CD4-positive, alpha-beta T cell treated with Interleukin-21 for 1 hour (primary cell): ENCODE results near the gene SV2B.

ENCODE experiments used
- DNase-seq: peaks from one replicate; pipeline ENCODE4 v3.0.0-alpha.2; 2020

SV2B gene

DNA sequence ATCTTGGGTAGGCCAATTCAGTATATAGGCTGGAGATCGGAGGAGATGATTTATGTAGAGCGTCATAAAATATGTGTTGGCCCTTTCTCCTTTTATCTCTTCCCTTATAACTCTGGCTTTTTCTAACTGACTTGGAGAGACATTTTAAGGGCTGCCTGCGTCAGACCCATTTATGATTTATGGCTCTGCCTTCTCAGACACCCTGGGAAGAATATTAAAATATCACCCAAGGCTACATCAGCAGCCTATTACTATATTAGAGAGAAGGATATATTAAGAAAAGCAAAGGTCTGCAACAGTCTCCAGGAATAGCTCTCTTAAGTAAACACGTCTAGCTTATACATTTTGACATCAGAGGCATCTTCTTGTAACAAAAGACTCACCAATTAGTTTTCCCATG, 179.4 kb downstream of the SV2B start:
- no peak for DNase-seq

DNA sequence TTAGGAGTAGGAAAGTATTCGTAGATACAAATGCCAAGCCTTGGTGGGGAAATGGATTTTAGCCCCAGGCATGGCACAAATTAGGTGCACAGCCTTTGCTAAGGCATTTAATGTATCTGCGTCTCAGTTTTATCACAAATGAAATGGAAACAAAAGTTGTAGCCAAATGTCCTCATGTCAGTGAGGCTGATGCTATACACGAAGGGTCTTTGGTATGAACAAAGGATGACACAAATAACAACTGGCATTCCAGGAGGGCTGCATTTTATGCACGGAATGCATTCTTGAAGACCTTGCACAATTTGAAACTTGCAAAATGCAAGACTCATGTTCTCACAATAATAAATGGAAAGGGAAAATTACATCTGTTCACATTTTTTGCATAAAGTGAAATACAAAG, 181.9 kb downstream of the SV2B start:
- no peak for DNase-seq

DNA sequence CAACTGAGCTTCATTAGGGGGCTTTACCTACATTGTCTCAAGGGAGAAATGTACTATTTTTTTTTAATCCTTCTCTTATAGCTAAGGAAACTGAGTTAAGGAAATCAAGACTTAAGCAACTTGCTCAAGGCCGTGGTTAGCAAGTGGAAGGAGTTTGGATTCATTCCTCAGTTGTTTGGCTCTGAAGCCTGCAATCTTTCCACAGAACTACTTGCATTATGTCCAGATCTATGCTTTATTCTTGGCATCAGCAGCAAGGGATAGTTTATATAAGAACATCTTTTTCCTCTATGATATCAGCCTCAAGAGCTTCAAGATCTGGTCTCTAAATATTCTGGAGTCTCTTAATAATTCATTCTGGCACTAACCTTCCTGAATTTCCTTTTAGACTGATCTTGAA, 182.4 kb downstream of the SV2B start:
- no peak for DNase-seq

DNA sequence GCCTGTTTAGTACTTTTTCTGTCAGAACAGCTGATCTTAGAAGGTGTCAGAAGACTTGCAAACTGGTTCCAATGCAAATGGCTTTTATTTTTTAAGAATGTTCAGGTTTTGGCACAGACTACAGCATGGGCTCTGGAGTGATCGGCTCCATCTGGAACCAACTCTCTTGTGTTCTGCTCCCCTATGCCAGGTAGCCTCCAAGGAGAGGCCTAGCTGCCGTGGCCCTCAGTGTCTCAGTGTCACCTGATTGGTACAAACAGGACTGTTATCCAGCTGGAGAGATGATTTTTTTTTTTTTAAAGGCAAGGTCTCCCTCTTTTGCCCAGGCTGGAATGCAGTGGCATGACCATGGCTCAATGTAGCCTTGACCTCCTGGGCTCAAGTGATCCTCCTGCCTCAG, 183.1 kb downstream of the SV2B start:
- no peak for DNase-seq

DNA sequence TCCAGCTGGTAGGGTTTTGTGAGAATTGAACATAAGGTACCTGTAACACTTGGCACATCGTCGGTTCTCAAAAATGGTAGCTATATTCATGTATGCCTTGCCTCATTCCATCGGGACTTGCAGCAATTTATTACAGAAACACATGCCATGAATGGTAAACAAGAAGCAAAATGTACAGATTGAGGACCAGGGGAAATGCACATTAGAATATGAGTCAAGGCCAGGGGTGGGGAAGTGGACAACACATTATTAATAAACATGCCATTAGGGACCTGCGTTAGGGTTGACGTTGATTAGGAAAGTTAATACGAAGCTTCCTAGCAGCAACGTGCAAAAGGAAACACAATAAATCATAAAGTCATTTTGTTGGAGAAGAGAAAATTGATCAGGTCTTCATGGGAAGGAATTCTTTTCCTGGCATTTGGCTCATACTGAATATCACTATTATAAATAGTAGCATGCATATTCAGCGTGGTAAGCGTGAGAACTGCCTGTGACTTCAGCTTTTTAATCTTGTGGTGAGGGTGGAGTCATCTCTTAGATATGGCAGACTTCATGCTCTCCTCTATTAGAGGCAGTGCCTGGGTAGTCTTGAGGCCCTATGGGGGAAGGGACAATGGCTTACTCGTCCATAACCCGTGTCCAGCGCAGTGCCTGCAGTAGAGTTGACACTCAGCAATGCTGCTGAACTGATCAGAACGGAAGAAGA, 184.9 kb downstream of the SV2B start:
- no peak for DNase-seq

DNA sequence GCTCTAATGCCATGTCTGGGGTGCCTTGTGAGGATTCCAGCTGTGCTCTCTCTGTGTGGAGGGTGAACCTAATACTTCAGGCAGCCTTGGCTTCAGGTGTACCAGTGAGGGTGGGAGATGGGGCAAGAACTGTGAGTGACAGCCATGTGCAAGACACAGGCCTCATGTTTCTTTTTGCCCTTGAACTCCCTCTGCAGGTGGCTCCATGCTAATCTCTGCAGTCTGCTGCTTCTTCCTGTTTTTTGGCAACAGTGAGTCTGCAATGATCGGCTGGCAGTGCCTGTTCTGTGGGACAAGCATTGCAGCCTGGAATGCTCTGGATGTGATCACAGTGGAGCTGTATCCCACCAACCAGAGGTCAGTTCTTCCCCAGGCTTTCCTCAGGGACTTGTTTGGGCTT, 189.3 kb downstream of the SV2B start:
- no peak for DNase-seq

DNA sequence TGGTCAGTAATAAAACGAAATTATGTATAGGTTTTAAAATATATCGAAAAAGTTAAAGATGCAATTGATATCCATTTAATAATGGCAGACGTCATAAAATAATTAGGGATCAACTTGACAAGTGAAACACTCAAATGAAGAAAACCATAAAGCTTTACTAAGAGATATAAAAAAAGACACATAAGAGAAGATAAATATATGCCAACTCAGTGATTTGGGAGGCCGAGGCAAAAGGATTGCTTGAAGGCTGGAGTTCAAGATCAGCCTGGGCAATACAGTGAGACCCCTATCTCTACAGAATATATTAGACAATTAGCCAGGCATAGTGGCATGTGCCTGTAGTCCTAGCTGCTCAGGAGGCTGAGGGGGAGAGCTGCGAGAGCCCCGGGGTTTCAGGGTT, 190.5 kb downstream of the SV2B start:
- DNase-seq = no peak

DNA sequence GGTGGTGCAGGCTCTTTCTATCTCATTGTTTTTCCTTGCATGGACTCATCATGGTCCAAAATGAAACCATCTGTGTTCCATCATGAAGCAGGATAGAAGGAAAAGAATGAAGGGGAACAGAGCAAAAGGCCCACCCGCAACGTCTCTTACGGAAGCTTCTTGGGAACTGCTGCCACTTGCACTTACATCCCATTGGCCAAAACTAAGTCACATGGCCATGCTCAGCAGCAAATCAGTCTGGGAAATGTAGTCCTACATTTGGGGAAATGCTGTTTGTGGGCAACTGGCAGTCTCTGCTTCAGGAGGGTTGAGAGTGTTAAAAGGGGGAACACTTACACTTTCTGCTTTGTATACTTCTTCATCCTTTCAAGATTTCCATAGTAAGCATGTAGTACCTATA, 191.6 kb downstream of the SV2B start:
- peak; percentile 39 for DNase-seq

DNA sequence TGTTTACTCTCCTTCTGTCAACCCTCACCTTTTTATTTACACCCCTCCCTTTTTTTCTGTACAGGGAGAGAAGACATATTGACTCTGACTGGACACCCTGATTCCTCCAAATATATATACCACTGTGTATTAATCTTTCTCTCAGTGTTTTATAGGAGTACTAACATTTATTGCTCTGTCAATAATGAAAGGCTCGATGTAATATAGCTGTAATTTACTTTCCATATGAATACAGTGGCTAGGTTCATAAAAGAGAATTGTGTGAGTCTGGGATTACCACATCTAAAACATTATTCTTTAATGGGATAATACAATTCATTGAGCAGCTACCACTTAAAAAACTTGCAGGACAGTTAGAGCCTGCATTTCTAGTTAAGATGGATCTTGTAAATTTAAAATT, 194.3 kb downstream of the SV2B start:
- DNase-seq = no peak

DNA sequence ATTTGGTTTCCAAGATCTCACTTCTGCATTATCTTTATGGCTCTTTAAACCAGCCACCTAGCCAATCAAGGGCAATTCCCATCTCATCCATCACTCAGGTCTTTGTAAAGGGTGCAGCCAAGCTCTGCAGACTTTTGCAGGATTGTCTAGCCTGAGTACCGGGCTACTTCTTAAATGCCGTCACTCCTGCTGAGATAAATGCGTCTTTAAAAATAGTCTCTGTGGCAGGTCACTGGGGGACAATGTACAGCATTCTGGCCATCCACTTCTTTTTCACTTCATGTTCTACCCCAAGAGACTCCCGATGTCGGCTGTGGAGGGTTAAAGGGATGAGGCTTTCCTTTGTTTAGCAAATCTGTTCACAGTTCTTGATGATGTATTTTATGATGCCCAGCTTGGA, 194.7 kb downstream of the SV2B start:
- no peak for DNase-seq

DNA sequence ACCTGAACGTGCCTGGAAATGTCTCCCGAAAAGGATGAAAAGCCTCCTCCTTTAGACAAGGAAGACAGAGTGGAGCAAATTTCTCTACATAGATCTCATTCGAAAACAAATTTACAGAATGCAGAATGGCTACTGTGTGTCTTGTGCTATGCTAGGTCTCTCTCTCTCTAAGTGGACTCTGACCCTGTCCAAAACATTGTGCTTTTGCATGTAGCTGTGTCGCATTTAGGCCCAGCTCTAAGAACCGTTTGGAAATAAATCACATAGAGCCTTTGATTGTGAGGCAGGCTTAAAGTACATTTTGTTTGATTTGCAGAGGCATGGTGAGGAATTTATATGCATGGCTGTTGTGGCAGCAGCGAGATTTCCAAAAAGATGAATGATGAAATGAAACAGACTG, 198.0 kb downstream of the SV2B start:
- no peak for DNase-seq

DNA sequence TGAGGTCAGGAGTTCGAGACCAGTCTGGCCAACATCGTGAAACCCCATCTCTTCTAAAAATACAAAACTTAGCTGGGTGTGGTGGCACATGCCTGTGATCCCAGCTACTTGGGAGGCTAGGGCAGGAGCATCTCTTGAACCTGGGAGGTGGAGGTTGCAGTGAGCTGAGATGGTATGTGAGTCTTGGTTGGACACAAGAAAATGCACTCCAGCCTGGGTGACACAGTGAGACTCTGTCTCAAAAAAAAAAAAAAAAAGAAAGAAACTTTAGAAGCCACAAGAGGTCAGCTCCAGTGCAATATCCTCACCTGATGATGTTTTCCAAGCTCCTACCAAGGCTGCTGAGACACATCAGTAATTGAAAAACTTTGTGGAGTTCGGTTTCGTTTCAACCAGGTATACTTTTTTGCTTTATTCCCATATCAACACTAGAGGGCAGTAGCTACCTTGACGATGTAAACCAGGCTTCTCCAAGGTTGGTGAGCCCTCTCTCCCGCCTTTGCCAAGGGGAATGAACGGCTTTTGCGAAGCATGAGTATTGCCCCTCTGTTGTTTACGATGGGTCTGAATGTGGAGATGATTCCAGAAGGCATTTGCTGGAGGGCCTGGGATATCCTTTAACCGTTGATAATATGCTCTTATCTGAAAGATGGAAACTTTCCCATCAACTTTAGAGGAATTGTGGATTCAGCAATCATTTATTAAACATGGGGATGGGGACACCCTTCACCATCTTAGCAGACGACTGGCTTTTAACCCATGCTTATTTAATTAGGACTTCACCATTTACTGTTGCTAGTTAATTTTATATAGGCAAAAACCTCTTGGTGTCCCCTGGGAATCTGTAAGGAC, 202.8 kb downstream of the SV2B start:
- peak; percentile 75 for DNase-seq

DNA sequence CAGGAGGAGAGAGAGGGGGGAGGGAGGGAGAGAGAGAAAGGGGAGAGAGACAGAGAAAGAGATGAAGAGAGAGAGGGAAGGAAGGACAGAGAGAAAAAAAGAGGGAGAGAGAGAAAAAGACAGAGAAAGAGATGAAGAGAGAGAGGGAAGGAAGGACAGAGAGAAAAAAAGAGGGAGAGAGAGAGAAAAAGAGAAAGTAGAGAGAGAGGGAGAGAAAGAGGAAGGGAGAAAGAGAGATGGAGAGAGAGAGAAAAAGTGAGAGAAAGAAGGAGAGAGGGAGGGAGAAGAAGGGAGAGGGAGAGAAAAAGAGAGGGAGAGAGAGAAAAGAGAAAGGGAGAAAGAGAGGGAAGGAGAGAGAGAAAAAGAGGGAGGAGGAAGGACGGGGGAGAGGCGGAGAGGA, 204.2 kb downstream of the SV2B start:
- no peak for DNase-seq

DNA sequence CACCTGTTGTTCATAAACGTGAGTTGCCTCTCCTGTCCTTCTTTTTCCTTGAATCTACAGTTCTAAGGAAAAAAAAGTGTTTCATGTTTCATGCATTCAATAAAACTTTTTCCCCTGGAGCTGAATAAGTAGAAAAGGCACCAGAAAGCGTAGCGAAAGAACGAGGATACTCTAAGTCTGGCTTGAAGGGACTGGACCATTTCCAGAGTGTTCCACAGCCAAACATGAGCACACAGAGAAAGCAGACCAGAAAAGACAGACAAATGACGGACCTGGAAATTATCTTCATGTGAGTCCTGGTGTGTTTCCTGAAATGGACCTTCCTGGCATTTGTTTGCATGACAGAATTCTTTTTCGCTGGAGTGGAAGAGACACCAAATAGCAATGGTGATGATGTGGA, 204.7 kb downstream of the SV2B start:
- DNase-seq = no peak

DNA sequence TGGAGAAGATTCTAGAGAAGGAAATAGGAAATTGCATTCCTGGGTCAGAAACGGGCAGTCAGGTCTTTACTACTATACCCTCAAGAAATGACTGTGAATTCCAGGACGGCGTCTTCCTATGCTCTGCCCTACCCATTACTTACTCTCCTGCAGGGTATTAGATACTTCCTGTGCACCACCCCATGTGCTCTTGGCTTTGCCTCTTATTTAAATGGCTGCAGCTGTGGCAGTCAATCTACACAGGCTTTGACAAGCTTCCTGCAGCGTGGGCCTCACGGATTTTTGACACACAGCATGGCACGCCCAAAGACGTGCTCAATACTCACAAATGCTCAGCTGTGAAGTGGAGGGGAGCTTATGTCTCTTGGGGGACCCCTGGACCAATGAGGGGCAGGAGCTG, 206.1 kb downstream of the SV2B start:
- no peak for DNase-seq

DNA sequence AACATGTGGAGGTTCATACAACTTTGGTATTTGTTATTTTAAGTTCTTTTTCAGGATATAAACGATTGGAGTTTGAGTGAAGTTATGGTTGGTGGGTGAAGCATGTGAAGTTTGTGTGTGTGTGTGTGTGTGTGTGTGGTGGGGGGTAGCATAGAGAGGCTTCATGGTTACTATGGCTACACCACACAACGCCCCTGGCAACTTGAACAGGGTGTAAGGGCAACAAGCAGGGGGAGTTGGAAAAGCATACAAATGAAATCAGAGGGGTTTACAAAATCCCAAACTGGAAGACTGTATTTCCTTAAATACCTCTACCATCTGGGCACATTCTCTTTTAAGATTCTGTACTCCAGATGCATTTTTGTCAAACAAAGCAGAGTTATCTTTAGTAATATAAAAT, 207.5 kb downstream of the SV2B start:
- peak; percentile 21 for DNase-seq

DNA sequence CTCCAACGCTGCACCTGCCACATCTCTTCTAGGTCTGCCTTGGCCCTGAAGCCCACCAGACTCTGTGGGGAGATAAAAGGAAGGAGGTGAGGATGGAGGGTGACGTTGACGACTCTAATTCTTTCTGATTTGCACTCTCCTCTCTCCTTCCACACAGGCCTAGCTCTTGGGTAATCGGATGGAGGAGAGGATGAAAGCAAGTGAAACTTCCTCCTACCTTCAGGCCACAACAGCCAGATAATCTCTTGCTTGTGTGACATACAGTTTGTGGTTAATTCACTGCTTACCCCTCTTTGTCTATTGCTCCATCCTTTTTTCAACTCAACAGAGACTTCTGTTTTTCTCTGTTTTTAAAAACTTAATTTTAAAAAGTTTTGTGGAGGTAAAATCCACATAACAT, 208.1 kb downstream of the SV2B start:
- peak; percentile 25 for DNase-seq

DNA sequence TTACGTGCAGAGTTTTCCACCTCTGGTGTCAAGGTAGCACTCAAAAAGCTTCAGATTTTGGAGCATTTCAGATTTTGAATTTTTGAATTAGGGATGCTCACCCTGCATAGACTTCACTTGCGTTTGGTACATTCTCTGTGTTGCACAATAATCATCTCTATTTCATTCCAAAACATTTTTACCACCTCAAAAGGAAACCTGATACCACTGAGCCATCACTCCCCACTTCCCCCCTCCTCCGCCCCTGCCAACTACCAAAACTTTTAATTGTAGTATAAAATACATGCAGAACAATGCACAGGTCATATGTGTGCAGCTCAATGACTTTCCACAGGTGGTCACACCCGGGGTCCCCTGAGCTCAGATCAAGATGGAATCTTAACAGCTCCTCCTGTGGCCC, 208.8 kb downstream of the SV2B start:
- no peak for DNase-seq

DNA sequence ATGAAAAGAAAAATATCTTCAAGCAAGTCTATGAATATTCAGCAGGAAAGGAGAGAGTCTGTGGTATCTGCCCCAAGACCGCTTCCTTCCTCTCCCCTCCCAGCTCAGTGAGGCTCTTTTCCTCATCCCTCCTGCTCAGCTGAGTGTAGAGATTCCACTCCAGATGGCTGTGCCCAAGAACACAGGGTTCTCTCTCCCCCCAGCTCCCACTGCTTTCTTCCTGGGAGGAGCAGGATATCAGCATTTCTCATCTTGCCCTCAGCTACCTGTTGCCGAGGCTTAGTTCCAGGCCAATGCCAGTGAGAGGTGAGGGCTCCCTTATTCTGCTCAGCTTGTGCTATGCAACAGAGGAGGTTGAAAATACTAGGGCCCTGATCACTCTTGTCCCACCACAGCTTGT, 211.9 kb downstream of the SV2B start:
- peak; percentile 56 for DNase-seq

DNA sequence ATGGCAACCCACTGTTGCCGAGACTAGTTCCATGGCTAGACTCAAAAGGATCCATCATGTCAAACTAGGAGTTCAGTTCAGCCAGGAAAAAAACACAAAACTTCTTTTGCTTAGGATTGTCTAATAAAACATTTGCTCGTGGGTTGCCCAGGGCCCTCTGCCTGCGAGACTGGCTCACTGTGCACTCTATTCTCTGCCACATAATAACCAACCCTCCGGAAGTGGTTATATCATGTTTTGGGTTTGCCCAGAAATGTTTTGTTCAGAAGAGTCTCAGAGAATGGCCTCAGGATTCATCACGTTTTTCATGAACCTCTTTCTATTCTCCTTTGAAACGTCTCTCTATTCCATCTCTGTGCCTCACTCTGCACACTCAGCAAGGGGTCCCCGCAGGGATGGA, 216.1 kb downstream of the SV2B start:
- peak; percentile 54 for DNase-seq

DNA sequence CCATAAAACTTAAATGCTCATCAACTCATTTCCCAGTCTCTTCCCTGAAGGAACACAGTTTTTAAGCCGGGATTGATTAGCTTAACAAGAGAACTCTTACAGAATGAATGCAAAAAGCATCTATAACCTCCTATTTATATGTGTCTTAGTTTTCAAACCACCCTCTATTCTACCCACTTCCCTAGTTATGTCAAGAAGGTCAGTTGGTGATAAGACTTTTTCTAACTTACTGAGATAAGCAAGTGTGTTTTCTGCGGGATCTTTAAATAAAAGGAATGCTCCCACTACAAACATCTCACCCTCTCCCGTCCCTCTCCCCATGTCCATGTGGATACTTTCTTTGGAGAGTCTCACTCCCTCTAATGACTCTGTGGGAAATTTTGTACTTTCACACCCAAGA, 218.5 kb downstream of the SV2B start:
- DNase-seq = no peak

DNA sequence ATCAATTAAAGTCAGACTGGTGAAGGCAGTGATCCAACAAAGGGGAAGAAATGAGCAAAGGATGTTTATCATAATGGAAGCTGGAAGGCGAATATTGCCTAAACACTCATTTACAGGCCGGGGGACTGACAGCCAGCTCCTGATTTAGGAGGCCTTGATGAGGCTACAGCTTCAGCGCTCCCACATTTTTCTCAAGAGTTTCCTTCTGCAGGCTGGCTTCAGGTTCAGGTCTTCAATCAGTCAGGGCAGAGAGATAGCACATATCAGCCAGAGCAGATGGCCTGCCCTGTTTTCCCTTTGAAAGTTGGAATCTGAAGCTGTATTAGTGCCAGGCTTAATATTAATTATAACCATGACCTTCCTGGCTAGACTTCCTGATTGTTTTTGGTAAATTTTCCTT, 218.9 kb downstream of the SV2B start:
- no peak for DNase-seq

DNA sequence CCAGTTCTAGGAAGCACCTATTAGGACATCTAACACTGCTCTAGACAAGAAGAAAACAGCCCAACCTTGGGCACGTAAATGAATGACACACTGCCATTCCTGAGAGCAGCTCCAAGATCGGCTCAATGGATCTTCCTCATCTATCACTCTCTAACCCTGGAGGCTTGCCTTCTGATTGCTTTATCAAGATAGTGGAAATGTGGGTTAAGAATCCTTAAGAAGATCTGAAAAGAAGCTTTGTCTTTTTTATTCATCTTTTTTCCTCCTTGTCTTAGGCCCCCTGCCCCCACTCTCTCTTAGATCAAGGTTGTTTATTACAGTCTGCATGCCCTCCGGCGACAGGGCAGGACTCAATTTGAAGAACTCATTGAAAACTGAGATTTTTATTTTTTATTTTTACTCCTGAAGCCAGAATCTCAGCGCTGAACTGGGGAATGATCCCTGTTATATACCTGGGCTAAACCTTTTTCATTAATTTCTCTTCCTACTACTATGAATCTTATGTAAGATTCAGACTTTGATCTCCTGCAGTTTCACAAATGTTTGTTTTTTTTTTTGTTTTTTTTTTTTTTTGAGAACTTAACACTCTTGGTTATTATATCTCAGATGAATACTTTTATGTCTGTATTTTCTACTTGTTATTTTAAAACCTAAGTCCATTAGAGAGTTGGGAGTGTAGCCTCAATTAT, 219.5 kb downstream of the SV2B start:
- no peak for DNase-seq

DNA sequence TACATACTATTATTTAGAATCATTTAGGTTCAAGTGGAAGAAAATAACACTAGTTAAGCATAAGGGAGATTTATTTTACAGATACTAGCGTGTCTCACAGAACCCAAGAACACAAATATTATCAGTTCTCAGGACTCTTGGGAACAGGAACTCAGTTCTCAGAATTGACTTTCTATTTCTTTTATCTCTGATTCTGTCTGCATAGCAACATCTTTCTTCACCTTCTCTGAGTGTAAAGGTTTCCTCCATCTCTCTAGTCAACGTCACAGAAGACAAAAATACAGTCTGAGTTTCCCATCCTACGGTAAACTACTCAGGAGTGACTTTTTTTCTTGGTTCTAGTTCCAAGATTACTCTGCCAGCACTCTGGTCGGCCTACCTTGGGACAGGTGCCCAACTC, 220.0 kb downstream of the SV2B start:
- peak; percentile 61 for DNase-seq
